Measurements from ENCODE around the gene NPNT. TPM values are rescaled to one million over a fixed set of nuclear protein-coding genes. Genes with fewer than 3 reads are reported as not detected.

NPNT gene, protein sequence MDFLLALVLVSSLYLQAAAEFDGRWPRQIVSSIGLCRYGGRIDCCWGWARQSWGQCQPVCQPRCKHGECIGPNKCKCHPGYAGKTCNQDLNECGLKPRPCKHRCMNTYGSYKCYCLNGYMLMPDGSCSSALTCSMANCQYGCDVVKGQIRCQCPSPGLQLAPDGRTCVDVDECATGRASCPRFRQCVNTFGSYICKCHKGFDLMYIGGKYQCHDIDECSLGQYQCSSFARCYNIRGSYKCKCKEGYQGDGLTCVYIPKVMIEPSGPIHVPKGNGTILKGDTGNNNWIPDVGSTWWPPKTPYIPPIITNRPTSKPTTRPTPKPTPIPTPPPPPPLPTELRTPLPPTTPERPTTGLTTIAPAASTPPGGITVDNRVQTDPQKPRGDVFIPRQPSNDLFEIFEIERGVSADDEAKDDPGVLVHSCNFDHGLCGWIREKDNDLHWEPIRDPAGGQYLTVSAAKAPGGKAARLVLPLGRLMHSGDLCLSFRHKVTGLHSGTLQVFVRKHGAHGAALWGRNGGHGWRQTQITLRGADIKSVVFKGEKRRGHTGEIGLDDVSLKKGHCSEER
- total RNA-seq (2022; extraction: Qiagen RNA extraction) = 0.33 to 0.53 TPM (median 0.43 TPM) in 5 replicates

GRCh38 chr4:105894660-105895582, at the start of gene NPNT:
NPNT (plus strand) TSS chr4:105895471; CDS start chr4:105895653, 182 bp downstream.

Other genes with a start within 250 kb of the NPNT start
- 14.9 to 19.2 TPM (median 15.3 TPM) in 5 replicates for gene INTS12, start 186.8 kb upstream of the NPNT start, total RNA-seq (2022; extraction: Qiagen RNA extraction)
- 4.7 to 7.6 TPM (median 6.0 TPM) in 5 replicates for gene GSTCD, start 186.7 kb upstream of the NPNT start, total RNA-seq (2022; extraction: Qiagen RNA extraction)

Data from A549 treated with Hydrocortisone at 1 μM for 4 hours (cell line).